GM18505 (cell line): Measurements from ENCODE around the gene GALNT4.

ENCODE experiments used
- ATAC-seq: cut with Tn5 transposase; IDR thresholded peaks from one replicate; pipeline ENCODE4 v1.9.1; 2021; ENCODE audit not compliant: unreplicated experiment
- POLR2A ChIP-seq: IDR thresholded peaks from 4 replicates; pipeline ENCODE4 v1.6.1; 2011; ENCODE audit warnings: borderline replicate concordance; ENCODE audit not compliant: insufficient read depth, insufficient read length; ENCODE audit errors: extremely low read depth

Gene GALNT4

GRCh38 chr12:89494411-89495231, 30.0 kb downstream of the GALNT4 start:
- TF ChIP-seq POLR2A = no peak
- peak; percentile 53 for ATAC-seq

GRCh38 chr12:89493670-89494302, 30.8 kb downstream of the GALNT4 start:
- no peak for TF ChIP-seq POLR2A
- ATAC-seq = peak; percentile 53

GRCh38 chr12:89492883-89493282, 31.7 kb downstream of the GALNT4 start:
- ATAC-seq = no peak
- TF ChIP-seq POLR2A = no peak

- no peak for TF ChIP-seq POLR2A
- no peak for ATAC-seq
These were observed 33.7 kb downstream of the GALNT4 start for GRCh38 chr12:89490922-89491321.

DNA sequence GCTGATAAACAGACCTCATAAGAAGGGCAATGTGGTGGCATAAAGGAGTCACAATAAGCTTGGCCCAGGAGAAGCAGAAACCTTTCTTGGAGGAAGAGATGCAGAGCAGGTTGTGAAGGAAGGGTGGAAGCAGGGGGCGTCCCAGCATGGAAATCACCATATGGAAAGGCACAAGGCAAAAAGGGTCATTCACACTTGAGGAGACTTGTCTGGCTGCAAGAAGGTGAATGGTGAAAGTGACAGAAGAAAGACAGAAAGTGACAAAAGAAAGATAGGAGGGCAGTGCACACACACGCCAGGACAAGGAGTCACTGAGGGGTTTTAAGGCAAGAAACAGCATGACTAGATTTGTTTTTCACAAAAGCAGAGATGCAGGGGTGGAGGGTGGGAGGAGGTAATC, 38.3 kb downstream of the GALNT4 start:
- ATAC-seq = no peak
- TF ChIP-seq POLR2A = no peak

- no peak for ATAC-seq
- no peak for TF ChIP-seq POLR2A
These were observed 40.1 kb downstream of the GALNT4 start for GRCh38 chr12:89484470-89484869.

DNA sequence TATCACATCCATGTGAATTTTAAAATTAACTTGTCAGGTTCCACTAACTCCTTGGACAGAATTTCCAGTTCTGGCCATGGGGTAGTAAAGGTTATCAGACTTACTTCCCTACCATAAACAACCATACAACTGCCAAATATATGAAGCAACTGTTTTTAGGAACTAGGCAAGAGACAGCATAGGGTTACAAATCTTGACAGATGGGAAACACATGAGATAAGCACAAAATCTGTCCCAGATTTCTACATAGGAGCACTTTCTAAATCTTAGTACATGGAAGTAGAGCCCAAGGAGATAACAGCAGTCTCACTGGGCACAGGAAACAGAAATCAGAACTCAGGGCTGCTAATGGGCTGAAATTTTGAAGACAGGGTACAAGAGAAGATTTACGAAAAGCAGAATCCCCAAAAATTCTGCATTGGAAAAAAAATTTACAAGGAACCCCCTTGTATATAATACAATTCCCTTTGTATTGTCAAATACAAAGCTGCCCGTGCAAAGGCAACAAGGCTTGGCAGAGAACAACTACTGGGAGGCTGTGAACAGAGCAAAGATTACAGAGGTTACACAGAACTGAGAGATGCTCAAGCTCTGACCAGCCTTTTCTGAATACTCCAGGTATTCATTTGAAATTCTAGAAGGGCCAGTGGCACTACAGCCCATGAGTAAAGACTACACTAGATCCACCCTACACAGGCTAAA, 43.2 kb downstream of the GALNT4 start:
- ATAC-seq = no peak
- no peak for TF ChIP-seq POLR2A

DNA sequence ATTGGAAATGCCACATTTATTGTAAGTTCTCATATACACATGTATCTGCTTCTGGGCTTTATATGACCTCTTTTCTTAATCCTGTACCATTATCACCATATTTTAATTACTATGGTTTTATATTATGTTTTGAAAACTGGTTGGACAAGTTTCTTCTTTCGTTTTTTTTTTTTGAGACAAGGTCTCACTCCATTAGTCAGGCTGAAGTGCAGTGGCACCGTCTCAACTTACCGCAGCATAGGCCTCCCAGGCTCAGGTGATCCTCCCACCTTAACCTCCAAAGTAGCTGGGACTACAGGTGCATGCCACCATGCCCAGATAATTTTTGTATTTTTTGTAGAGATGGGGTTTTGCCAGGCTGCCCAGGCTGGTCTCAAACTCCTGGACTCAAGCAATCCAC, 44.6 kb downstream of the GALNT4 start:
- TF ChIP-seq POLR2A = no peak
- no peak for ATAC-seq

- no peak for ATAC-seq
These were observed 46.8 kb downstream of the GALNT4 start for GRCh38 chr12:89477633-89478279.

GRCh38 chr12:89476904-89477595, 47.5 kb downstream of the GALNT4 start:
- no peak for ATAC-seq
- TF ChIP-seq POLR2A = no peak

More at GRCh38 chr12:89477633-89478279, 46.8 kb downstream of the GALNT4 start:
- TF ChIP-seq POLR2A = no peak

DNA sequence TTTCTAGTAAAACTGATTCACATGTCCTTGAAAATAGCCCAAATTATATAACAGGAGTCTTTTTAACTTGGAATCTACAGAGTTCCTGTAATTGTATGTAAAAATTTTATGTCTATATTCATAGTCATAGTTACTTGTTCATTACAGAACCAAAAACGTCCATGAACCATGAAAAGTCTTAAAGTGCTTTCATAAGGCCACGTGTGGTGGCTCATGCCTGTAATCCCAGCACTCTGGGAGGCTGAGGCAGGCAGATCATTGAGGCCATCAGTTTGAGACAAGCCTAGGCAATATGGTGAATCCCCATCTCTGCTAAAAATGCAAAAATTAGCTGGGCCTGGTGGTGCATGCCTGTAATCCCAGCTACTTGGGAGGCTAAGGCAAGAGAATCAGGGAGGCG, 48.4 kb downstream of the GALNT4 start:
- TF ChIP-seq POLR2A = no peak
- no peak for ATAC-seq

- ATAC-seq = no peak
- no peak for TF ChIP-seq POLR2A
These were observed 49.2 kb downstream of the GALNT4 start for GRCh38 chr12:89475203-89475990.

DNA sequence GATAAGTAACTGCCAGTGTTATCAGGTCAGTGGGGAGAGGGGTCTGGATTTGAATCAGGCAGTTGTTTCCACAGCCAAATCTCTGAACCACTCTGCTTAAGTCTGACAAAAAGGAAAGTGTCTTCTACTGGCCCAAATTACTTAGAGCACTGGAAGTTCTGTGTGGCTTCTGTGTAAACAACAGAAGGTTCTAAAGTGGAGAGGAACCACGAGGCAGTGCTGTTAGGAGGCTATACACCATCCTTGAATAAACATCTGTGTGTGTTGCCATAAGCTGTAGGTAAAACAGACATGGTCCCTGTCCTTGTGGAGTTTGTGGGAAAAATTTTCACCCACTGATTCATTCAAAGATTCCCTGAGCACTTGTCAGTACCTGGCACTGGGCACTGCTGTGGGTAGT, 50.0 kb downstream of the GALNT4 start:
- no peak for ATAC-seq
- TF ChIP-seq POLR2A = no peak
